ENCODE data around the gene GINM1.

Gene GINM1

GRCh38 chr6:149565527-149566409 lies at the start of gene GINM1:
Gene GINM1 (plus strand): TSS chr6:149566375. CDS start chr6:149566415, 40 bp downstream.
- no peaks in the 10 kb centered on the region for H3K36me3 Mint-ChIP-seq
- peak within 1 kb of the TSS; percentile 96 for H3K27ac Mint-ChIP-seq
- peaks cover 30% of the 10 kb centered on the region for H3K4me1 Mint-ChIP-seq
- H3K27me3 Mint-ChIP-seq = no peaks in the 10 kb centered on the region
- no peaks in the 10 kb centered on the region for H3K9me3 Mint-ChIP-seq
- peak within 1 kb of the TSS; percentile 94 for H3K4me3 Mint-ChIP-seq

GRCh38 chr6:149529650-149530049 lies 36.5 kb upstream of the GINM1 start:
- H3K27ac Mint-ChIP-seq = no peak overlapping the region
- H3K36me3 Mint-ChIP-seq = peaks cover 21% of the 10 kb centered on the region
- H3K4me1 Mint-ChIP-seq = peaks cover 23% of the 10 kb centered on the region
- H3K4me3 Mint-ChIP-seq = no peak overlapping the region
- no peaks in the 10 kb centered on the region for H3K9me3 Mint-ChIP-seq
- H3K27me3 Mint-ChIP-seq = no peaks in the 10 kb centered on the region

DNA sequence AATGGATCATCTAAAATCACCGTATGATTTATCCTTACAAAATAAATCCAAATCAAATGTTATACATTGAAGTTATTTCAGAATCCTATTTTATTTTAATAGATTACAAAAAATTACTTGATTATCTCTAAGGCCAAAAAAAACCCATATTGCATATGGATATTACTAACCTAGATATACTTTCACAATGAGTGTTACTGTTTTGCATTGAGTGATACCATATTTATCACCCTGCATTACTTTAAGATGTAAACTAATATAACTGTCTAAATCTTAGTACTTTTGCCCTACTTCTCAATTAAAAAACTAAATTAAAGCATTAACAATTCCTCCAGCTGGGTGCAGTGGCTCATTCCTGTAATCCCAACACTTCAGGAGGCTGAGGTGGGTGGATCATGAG lies 31.4 kb upstream of the GINM1 start:
- H3K4me3 Mint-ChIP-seq = no peak overlapping the region
- H3K27ac Mint-ChIP-seq = peak overlapping the region; percentile 72

DNA sequence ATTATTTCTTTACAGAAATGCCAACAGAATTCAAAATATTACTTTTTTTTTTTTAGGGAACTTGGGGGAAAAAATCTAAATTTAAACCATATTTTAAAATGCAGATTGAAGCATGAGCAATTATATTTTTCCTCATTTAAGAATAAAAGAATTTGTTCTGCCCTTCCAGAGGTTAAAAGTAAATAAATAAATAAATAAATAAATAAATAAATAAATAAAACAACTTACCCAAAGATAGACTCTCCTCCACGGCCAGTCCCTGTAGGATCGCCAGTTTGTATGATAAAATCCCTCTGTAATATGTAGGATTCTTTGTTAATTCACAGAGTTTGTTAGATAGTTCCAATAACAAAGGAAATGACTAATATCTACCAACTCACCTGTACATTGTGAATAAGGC lies 25.0 kb upstream of the GINM1 start:
- Mint-ChIP-seq H3K27me3 (no peaks in the 10 kb centered on the region), H3K4me1 (peaks cover 52% of the 10 kb centered on the region), H3K36me3 (peaks cover 7% of the 10 kb centered on the region), H3K27ac (peak overlapping the region; percentile 46), H3K9me3 (no peaks in the 10 kb centered on the region), H3K4me3 (no peak overlapping the region)

More for the DNA sequence above, 31.4 kb upstream of the GINM1 start:
- peaks cover 25% of the 10 kb centered on the region for H3K36me3 Mint-ChIP-seq
- H3K4me1 Mint-ChIP-seq = peaks cover 24% of the 10 kb centered on the region
- H3K27me3 Mint-ChIP-seq = no peaks in the 10 kb centered on the region
- no peaks in the 10 kb centered on the region for H3K9me3 Mint-ChIP-seq

DNA sequence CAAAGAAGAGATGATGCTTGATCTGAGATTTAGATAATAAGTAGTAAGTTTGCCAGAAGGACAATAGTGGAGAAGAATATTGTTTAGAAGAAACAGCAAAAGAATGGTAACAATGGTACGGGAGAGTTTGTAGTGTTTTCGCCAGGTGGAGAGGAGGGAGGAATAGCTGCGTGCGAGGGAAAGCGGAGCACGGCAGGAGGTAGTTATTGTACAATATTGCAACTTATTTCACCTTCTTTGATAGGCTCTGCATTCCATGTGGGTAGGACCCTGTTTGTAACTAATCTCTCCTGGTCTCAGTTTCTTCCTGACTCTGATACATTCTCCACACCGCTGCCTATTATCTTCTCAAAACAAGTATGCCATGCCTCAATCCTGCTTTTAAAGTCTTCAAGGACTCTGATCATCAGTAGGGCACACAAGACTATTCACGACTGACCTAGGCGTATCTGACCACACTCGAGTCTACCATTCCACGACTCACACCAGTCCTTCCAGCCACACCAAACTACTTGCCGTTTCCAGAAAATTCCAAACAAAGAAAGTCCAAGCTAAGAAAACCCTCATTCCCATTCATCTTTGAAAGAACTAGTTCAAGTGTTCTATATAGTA lies 21.4 kb upstream of the GINM1 start:
- H3K27ac Mint-ChIP-seq = peak overlapping the region; percentile 98
- H3K27me3 Mint-ChIP-seq = no peaks in the 10 kb centered on the region
- H3K4me3 Mint-ChIP-seq = peak overlapping the region; percentile 94
- H3K9me3 Mint-ChIP-seq = no peaks in the 10 kb centered on the region
- H3K4me1 Mint-ChIP-seq = peaks cover 48% of the 10 kb centered on the region
- H3K36me3 Mint-ChIP-seq = peaks cover 2% of the 10 kb centered on the region

- no peaks in the 10 kb centered on the region for H3K9me3 Mint-ChIP-seq
- peak overlapping the region; percentile 94 for H3K4me3 Mint-ChIP-seq
- H3K36me3 Mint-ChIP-seq = peaks cover 2% of the 10 kb centered on the region
- peak overlapping the region; percentile 98 for H3K27ac Mint-ChIP-seq
- peaks cover 48% of the 10 kb centered on the region for H3K4me1 Mint-ChIP-seq
- H3K27me3 Mint-ChIP-seq = no peaks in the 10 kb centered on the region
Measured at GRCh38 chr6:149545258-149545753, 20.9 kb upstream of the GINM1 start.

DNA sequence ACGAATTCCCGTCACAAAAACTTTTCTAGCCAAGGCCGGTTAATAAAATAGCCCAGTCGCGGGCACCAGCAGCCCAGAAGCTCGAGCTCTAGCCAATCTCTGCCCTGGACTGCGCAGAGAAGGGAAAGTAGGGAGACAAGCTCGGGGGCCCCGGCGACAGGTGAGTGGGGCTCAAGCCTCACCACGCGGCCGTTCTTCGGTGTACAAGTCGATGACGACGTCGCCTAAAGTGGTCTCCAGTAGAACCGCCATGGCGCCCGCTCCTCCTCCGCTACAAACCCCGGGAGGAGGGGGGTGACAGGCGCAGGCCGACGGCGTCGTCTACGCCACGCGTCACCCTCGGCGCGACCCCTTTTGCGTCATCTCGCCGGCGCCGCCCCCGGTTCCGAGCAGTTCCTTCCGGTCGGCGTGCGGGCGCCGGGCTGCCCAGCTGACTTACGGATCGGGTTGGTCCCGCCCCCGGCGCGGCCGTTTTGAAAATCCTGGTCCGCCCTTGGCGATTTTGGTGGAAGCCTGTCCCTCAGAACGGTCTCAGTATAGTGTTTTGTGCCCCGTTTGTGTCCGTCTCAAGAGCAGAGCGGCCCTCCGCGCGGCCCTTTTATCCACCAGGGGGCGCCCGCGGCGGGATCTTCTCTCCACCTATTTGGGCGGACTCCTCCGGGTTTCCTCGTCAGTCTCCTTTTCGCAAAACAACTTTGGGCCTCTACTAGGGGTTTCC lies 20.3 kb upstream of the GINM1 start, which contains the start of gene PPIL4:
TSS of gene PPIL4 (minus strand) at position 290 of the 718 bp plus-strand sequence. CDS start at position 252, 38 bp downstream.
- Mint-ChIP-seq H3K4me1 (peaks cover 46% of the 10 kb centered on the region), H3K27me3 (no peaks in the 10 kb centered on the region), H3K4me3 (peak within 1 kb of the TSS; percentile 94), H3K27ac (peak within 1 kb of the TSS; percentile 98), H3K36me3 (no peaks in the 10 kb centered on the region), H3K9me3 (no peaks in the 10 kb centered on the region)

DNA sequence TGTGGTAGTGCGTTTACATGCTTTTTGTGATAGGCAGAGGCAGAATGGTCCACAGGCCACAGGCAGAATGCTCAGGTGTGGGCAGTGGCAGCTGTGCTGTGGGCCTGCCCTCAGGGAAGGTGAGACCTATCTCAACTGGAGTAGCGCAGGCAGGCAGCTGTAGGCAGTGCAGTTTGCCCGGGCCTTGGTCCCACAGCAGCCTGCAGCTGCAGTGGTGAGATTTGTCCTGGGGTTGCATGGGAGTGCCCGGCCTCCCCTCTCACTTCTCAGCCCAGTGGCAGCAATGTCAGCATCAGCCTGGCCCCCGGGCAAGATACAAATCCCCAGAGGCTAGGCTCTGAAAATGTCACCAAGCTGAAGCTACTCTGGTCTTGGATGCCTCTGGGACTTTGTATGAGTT lies 14.3 kb upstream of the GINM1 start:
- H3K27ac Mint-ChIP-seq = no peak overlapping the region
- H3K4me1 Mint-ChIP-seq = peaks cover 6% of the 10 kb centered on the region
- H3K27me3 Mint-ChIP-seq = peaks cover 2% of the 10 kb centered on the region
- no peaks in the 10 kb centered on the region for H3K36me3 Mint-ChIP-seq
- H3K9me3 Mint-ChIP-seq = no peaks in the 10 kb centered on the region
- H3K4me3 Mint-ChIP-seq = no peak overlapping the region

DNA sequence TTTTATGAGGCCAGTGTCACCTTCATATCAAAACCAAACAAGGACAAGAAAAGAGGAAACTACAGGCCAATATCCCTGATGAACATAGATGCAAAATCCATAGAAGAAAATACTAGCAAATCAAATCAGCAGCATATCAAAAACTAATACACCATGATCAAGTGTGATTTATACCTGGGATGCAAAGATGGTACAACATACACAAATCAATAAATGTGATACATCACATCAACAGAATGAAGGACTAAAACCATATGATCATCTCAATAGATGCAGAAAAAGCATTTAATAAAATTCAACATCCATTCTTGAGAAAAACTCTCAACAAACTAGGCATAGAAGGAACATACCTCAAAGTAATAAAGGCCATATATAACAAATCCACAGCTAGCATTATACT lies 8.1 kb upstream of the GINM1 start:
- H3K36me3 Mint-ChIP-seq = no peaks in the 10 kb centered on the region
- peaks cover 4% of the 10 kb centered on the region for H3K27me3 Mint-ChIP-seq
- no peaks in the 10 kb centered on the region for H3K9me3 Mint-ChIP-seq
- no peaks in the 10 kb centered on the region for H3K4me1 Mint-ChIP-seq
- H3K4me3 Mint-ChIP-seq = no peak overlapping the region
- H3K27ac Mint-ChIP-seq = no peak overlapping the region

DNA sequence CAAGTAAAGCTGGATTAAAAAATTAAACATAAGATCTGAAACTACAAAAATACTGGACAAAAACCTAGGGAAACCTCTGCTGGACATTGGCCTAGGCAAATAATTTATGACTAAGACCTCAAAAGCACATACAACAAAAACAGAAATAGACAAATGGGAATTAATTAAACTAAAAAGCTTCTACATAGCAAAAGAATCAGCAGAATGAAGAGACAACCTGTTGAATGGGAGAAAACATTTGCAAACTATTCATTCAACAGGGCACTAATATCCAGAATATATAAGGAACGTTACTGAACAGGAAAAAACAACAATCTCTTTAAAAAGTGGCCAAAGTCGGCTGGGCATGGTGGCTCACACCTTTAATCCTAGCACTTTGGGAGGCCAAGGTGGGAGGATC lies 6.8 kb upstream of the GINM1 start:
- Mint-ChIP-seq H3K27me3 (peaks cover 4% of the 10 kb centered on the region), H3K4me3 (no peak overlapping the region), H3K36me3 (no peaks in the 10 kb centered on the region), H3K27ac (no peak overlapping the region), H3K4me1 (peaks cover 3% of the 10 kb centered on the region), H3K9me3 (no peaks in the 10 kb centered on the region)

DNA sequence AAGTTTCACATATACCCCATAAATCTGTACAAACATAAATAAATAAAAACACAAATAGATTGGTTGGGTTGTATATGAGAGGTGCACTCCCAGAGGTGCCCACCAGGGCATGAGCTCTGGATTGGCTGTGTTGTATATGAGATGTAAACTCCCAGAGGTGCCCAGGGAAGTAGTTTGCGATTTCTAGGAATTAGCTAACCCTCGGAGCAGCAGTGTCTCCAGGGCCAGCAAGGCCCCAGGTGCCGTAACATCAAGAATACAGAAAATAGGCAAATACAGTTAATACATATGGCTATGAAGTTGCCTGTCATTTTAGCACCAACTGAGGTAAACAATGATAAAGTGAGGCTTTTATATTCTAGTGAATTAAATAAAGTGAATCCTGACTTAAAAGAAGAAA lies 5.4 kb upstream of the GINM1 start:
- H3K4me3 Mint-ChIP-seq = no peak overlapping the region
- H3K4me1 Mint-ChIP-seq = peaks cover 7% of the 10 kb centered on the region
- no peaks in the 10 kb centered on the region for H3K36me3 Mint-ChIP-seq
- H3K9me3 Mint-ChIP-seq = no peaks in the 10 kb centered on the region
- no peak overlapping the region for H3K27ac Mint-ChIP-seq
- H3K27me3 Mint-ChIP-seq = peaks cover 2% of the 10 kb centered on the region

DNA sequence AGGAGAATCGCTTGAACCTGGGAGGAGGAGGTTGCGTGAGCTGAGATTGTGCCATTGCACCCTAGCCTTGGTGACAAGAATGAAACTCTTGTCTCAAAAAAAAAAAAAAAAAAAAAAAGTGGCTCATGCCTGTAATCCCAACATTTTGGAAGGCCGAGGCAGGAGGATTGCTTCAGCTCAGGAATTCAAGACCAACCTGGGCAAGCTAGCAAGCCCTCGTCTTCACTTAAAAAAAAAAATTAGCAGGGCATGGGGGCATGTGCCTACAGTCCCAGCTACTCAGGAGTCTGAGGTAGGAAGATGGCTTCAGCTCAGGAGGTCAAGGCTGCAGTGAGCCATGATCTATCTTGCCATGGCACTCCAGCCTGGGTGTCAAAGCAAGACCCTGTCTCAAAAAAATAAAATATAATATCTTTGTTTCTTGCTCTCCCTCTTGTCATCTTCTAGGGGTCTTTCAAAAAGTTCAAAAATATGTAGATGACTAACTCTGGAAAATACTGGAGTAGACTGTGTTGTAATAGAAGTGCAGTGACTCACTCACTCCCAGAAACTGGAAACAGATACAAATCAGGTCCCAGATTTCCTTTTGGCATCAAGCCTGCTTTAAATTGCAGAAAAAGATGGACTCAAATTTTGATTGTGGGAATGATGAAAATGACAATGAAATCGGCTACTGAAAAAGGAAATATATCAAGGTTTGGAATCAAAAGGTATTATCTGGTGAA lies 2.8 kb upstream of the GINM1 start:
- H3K27ac Mint-ChIP-seq = no peak overlapping the region
- no peaks in the 10 kb centered on the region for H3K9me3 Mint-ChIP-seq
- no peaks in the 10 kb centered on the region for H3K36me3 Mint-ChIP-seq
- peaks cover 23% of the 10 kb centered on the region for H3K4me1 Mint-ChIP-seq
- H3K27me3 Mint-ChIP-seq = no peaks in the 10 kb centered on the region
- H3K4me3 Mint-ChIP-seq = no peak overlapping the region

GRCh38 chr6:149563928-149564325 lies 2.2 kb upstream of the GINM1 start:
- Mint-ChIP-seq H3K4me1 (peaks cover 23% of the 10 kb centered on the region), H3K36me3 (no peaks in the 10 kb centered on the region), H3K9me3 (no peaks in the 10 kb centered on the region), H3K4me3 (no peak overlapping the region), H3K27me3 (no peaks in the 10 kb centered on the region), H3K27ac (no peak overlapping the region)

DNA sequence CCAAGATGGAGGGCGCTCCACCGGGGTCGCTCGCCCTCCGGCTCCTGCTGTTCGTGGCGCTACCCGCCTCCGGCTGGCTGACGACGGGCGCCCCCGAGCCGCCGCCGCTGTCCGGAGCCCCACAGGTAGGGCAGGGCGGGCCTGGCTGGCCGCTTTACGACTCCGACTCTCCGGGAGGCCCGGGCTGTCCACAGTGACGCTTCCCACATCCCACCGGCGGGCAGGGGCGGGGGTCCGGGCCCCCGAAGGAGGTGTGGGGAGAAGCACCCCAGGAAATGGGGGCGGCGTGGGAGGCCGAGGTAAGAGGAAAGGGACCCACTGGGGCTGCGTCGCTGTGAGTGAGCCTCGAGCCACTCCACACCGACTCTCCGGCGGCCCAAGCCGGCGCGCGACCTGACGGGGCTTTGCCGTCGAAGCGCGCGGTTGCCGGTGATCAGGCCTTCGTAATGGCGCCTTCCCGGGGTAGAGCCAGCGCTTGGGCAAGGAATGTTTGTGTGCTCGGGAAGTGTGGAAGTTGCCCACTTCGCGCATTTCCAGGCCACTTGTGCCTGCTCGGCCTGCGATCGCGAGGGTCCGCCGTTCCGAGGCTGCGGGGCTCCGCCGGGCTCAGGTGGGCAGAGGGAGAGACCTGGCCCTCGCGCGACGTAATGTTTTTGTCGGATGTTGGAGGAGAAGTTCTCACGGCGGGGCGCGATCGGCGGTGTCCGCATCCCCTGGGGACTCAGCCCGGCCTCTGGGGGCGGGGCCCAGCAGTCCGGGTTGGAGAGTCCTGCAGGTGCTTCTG lies 427 bp downstream of the GINM1 start:
- Mint-ChIP-seq H3K27ac (peak overlapping the region; percentile 84), H3K4me1 (peaks cover 31% of the 10 kb centered on the region), H3K27me3 (no peaks in the 10 kb centered on the region), H3K9me3 (no peaks in the 10 kb centered on the region), H3K4me3 (peak overlapping the region; percentile 94), H3K36me3 (no peaks in the 10 kb centered on the region)

Data from activated naive CD4-positive, alpha-beta T cell treated with anti-CD3 and anti-CD28 coated beads, Interleukin-2, amount 50 U/mL, for 24 hours (primary cell).